PC-9 (cell line): ENCODE measurements around the gene DGKK. TPM values are rescaled to one million over a fixed set of nuclear protein-coding genes. Genes with fewer than 3 reads are reported as not detected.

ENCODE experiments used
- BruUV-seq: library from RNA; stranded (reverse); fragments of 400-500 nt; replicated peaks from 2 replicates; lab custom pipeline; 2021; lab: Mats Ljungman, UMichigan
- CTCF ChIA-PET: fragments of 300-600 bp; sonication (Branson Sonifier 250); formaldehyde crosslinking; loops from one replicate; lab custom pipeline; 2022; ENCODE audit warnings: antibody characterized with exemption; lab: Charles Lee
- POLR2A ChIA-PET: fragments of 300-600 bp; sonication (Branson Sonifier 250); formaldehyde crosslinking; loops from one replicate; lab custom pipeline; 2022; ENCODE audit warnings: antibody characterized with exemption; ENCODE audit not compliant: unreplicated experiment; lab: Charles Lee
- DNase-seq, 2 experiments: peaks; one replicate each; pipeline versions ENCODE4 v3.0.0 to v3.0.0-alpha.2; 2015 to 2022; ENCODE audit warnings: mixed read lengths in 1 of 2
- H2AFZ ChIP-seq: fragments of 200-600 bp; sonication (generic); 2 replicates; pipeline ENCODE4 v1.8.1; 2017; ENCODE audit warnings: antibody characterized with exemption
- H3F3A ChIP-seq: fragments of 200-600 bp; sonication (generic); 2 replicates; pipeline ENCODE4 v1.8.1; 2017; ENCODE audit warnings: antibody characterized with exemption, mild to moderate bottlenecking, low read depth; ENCODE audit not compliant: insufficient read depth
- H3K27ac ChIP-seq: fragments of 200-600 bp; sonication (generic); 2 replicates; pipeline ENCODE4 v1.6.1; 2016; ENCODE audit warnings: mixed run types
- H3K27me3 ChIP-seq: fragments of 200-600 bp; sonication (generic); 2 replicates; pipeline ENCODE4 v1.6.1; 2016; ENCODE audit warnings: low read depth, mixed run types; ENCODE audit not compliant: insufficient read depth
- H3K36me3 ChIP-seq: fragments of 200-600 bp; sonication (generic); 2 replicates; pipeline ENCODE4 v1.6.1; 2016; ENCODE audit warnings: low read depth, mixed run types
- H3K4me1 ChIP-seq: fragments of 200-600 bp; sonication (generic); replicated peaks from 2 replicates; pipeline ENCODE4 v1.6.1; 2016; ENCODE audit warnings: mixed run types; ENCODE audit not compliant: insufficient read depth
- H3K4me2 ChIP-seq: fragments of 200-600 bp; sonication (generic); 2 replicates; pipeline ENCODE4 v1.6.1; 2017; ENCODE audit warnings: mixed run types
- H3K4me3 ChIP-seq: fragments of 200-600 bp; sonication (generic); 2 replicates; pipeline ENCODE4 v1.6.1; 2016; ENCODE audit warnings: mixed run types
- H3K79me2 ChIP-seq: fragments of 200-600 bp; sonication (generic); 2 replicates; pipeline ENCODE4 v1.6.1; 2017; ENCODE audit warnings: low read depth, mixed run types
- H3K9me2 ChIP-seq: fragments of 200-600 bp; sonication (generic); 2 replicates; pipeline ENCODE4 v1.8.1; 2017; ENCODE audit warnings: mild to moderate bottlenecking; ENCODE audit not compliant: insufficient read depth
- H3K9me3 ChIP-seq: fragments of 200-600 bp; sonication (generic); 2 replicates; pipeline ENCODE4 v1.8.1; 2016; ENCODE audit warnings: low read depth; ENCODE audit not compliant: insufficient read depth
- H4K20me1 ChIP-seq: fragments of 200-600 bp; sonication (generic); 2 replicates; pipeline ENCODE4 v1.8.1; 2017; ENCODE audit not compliant: insufficient read depth
- CTCF ChIP-seq: fragments of 200-600 bp; sonication (generic); conservative IDR thresholded peaks from 2 replicates; pipeline ENCODE4 v1.6.1; 2017; ENCODE audit warnings: mixed run types, antibody characterized with exemption, mild to moderate bottlenecking, moderate library complexity
- EZH2 ChIP-seq: fragments of 200-600 bp; sonication (generic); IDR thresholded peaks from 2 replicates; pipeline ENCODE4 v1.8.0; 2017; ENCODE audit warnings: antibody characterized with exemption, low read depth
- intact Hi-C: fragments of 100-400 bp; cut with micrococcal nuclease; formaldehyde crosslinking; loops from one replicate; pipeline ENCODE4 v1.10.0; 2022; ENCODE audit not compliant: unreplicated experiment
- total RNA-seq: library from RNA; stranded (reverse); gene quantifications from 2 replicates; pipeline ENCODE4 v1.2.3, GENCODE V29; 2021

DGKK gene
- total RNA-seq, 1 experiment from 2014 or later, result not detected

GRCh38 chrX:50403903-50404302, 66.7 kb downstream of the DGKK start:
- Histone ChIP-seq H3K9me3 (no peaks in the 10 kb centered on the region), H3K4me3 (no peak overlapping the region), H3K27me3 (no peaks in the 10 kb centered on the region), H3K79me2 (no peaks in the 10 kb centered on the region), H3K4me2 (no peak overlapping the region), H3K36me3 (no peaks in the 10 kb centered on the region), H2AFZ (no peak overlapping the region), H3K27ac (no peak overlapping the region), H4K20me1 (no peaks in the 10 kb centered on the region), H3K4me1 (no peaks in the 10 kb centered on the region), H3F3A (no peaks in the 10 kb centered on the region), H3K9me2 (no peaks in the 10 kb centered on the region)
- CTCF ChIA-PET, result no interaction called here
- no TSS peak for BruUV-seq
- TF ChIP-seq EZH2, result no peak
- TF ChIP-seq CTCF, result no peak
- intact Hi-C loops, result no loop called here
- POLR2A ChIA-PET, result no interaction called here
- no peak for DNase-seq

GRCh38 chrX:50402886-50403285, 67.7 kb downstream of the DGKK start:
- H3K27me3 ChIP-seq, result no peaks in the 10 kb centered on the region
- no TSS peak for BruUV-seq
- POLR2A ChIA-PET, result no interaction called here
- DNase-seq, result no peak
- H3K4me1 ChIP-seq, result no peaks in the 10 kb centered on the region
- no peak overlapping the region for H3K4me2 ChIP-seq
- intact Hi-C loops, result no loop called here
- H3K36me3 ChIP-seq, result no peaks in the 10 kb centered on the region
- H3K9me3 ChIP-seq, result no peaks in the 10 kb centered on the region
- TF ChIP-seq CTCF (no peak), EZH2 (no peak)
- no peak overlapping the region for H3K27ac ChIP-seq
- H3K4me3 ChIP-seq, result no peak overlapping the region
- H2AFZ ChIP-seq, result no peak overlapping the region
- H3K79me2 ChIP-seq, result no peaks in the 10 kb centered on the region
- CTCF ChIA-PET, result no interaction called here
- H4K20me1 ChIP-seq, result no peaks in the 10 kb centered on the region
- H3K9me2 ChIP-seq, result no peaks in the 10 kb centered on the region
- H3F3A ChIP-seq, result no peaks in the 10 kb centered on the region

GRCh38 chrX:50393902-50394301, 76.7 kb downstream of the DGKK start:
- no peaks in the 10 kb centered on the region for H3K9me3 ChIP-seq
- intact Hi-C loops, result no loop called here
- H3K27me3 ChIP-seq, result no peaks in the 10 kb centered on the region
- no peak for TF ChIP-seq CTCF
- no peak for TF ChIP-seq EZH2
- BruUV-seq, result no TSS peak
- no peaks in the 10 kb centered on the region for H3K4me1 ChIP-seq
- no peak overlapping the region for H2AFZ ChIP-seq
- H4K20me1 ChIP-seq, result no peaks in the 10 kb centered on the region
- no peaks in the 10 kb centered on the region for H3F3A ChIP-seq
- ChIA-PET CTCF (no interaction called here), POLR2A (no interaction called here)
- no peaks in the 10 kb centered on the region for H3K9me2 ChIP-seq
- no peak for DNase-seq
- no peaks in the 10 kb centered on the region for H3K79me2 ChIP-seq
- no peak overlapping the region for H3K4me3 ChIP-seq
- no peak overlapping the region for H3K4me2 ChIP-seq
- no peak overlapping the region for H3K27ac ChIP-seq
- H3K36me3 ChIP-seq, result no peaks in the 10 kb centered on the region
